NCI-H2196 treated with DMSO at 0.1 percent for 48 hours (cell line): Measurements from ENCODE around the gene TMEM168.
A peak's percentile ranks its signal among the peaks of the same experiment; 100 is the strongest.
"Not testable (repeated sequence)": the region's sequence is repeated elsewhere in the genome, so short reads cannot be mapped to it uniquely, and the experiment has no call there.

Source experiments
- DNase-seq: peaks from one replicate; lab custom pipeline; 2025; ENCODE audit not compliant: unreplicated experiment; lab: John Stamatoyannopoulos, UW

The TMEM168 gene, protein sequence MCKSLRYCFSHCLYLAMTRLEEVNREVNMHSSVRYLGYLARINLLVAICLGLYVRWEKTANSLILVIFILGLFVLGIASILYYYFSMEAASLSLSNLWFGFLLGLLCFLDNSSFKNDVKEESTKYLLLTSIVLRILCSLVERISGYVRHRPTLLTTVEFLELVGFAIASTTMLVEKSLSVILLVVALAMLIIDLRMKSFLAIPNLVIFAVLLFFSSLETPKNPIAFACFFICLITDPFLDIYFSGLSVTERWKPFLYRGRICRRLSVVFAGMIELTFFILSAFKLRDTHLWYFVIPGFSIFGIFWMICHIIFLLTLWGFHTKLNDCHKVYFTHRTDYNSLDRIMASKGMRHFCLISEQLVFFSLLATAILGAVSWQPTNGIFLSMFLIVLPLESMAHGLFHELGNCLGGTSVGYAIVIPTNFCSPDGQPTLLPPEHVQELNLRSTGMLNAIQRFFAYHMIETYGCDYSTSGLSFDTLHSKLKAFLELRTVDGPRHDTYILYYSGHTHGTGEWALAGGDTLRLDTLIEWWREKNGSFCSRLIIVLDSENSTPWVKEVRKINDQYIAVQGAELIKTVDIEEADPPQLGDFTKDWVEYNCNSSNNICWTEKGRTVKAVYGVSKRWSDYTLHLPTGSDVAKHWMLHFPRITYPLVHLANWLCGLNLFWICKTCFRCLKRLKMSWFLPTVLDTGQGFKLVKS

GRCh38 chr7:112789817-112790585 lies at the start of gene TMEM168:
Gene TMEM168 (minus strand): TSS chr7:112790393. CDS start chr7:112784825, 5,568 bp downstream.
- peak; percentile 37 for DNase-seq

- DNase-seq: not testable (repeated sequence)
Measured at GRCh38 chr7:112835928-112836327, 45.7 kb upstream of the TMEM168 start.

- DNase-seq: no peak
Measured at GRCh38 chr7:112833082-112833481, 42.9 kb upstream of the TMEM168 start.

DNA sequence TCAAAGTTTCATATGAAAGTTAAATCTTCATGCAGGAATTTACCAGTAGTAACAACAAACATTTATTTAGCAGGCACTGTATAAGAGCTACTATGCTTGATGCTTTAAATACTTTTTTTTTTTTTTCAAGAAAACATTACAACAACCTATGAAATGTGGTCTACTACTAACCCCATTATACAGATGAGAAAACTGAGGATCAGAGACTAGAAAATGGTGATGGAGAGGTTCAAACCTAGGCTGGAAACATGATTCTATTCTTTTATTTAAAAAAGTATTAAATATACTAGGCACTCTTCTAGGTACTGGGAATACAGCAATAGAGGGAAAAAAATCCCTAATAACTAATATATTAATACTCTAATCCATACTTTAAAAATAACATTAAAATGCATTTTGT lies 40.6 kb upstream of the TMEM168 start:
- no peak for DNase-seq

DNA sequence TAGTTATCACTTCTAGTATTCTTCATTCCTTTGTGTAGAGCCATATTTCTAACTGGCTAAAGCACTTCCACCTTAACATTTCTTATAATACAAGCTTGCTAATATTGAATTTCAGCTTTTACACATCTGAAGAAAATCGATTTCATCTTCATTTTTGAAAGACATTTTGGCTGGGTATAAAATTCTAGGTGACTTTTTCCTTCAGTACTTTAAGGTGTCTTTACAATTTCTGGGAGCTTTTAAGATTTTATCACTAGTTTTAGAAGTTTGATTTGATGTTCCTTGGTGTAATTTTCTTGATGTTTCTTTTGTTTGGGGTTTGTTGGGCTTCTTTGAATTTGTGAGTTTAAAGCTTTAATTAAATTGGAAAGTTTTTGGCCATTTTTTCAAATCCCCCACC lies 38.5 kb upstream of the TMEM168 start:
- no peak for DNase-seq

- no peak for DNase-seq
Measured at GRCh38 chr7:112821345-112821744, 31.2 kb upstream of the TMEM168 start.

- DNase-seq: no peak
Measured at GRCh38 chr7:112819536-112819935, 29.3 kb upstream of the TMEM168 start.

DNA sequence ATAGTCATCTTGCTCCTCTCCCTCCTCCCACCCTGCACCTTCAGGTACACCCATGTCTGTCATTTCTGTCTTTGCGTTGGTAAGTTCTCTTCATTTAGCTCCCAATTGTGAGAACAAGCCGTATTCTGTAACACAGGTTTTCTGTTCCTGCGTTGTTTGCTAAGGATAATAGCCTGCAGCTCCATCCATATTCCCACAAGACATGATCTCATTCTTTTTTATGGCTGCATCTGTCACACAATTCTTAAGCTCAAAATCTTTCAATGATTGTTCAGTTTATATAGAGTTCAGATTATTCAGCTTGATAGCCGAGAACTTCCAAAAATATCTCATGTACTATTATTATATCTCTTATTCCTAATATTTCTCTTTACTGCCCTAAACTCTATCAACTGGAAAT lies 16.0 kb upstream of the TMEM168 start:
- DNase-seq: no peak

DNA sequence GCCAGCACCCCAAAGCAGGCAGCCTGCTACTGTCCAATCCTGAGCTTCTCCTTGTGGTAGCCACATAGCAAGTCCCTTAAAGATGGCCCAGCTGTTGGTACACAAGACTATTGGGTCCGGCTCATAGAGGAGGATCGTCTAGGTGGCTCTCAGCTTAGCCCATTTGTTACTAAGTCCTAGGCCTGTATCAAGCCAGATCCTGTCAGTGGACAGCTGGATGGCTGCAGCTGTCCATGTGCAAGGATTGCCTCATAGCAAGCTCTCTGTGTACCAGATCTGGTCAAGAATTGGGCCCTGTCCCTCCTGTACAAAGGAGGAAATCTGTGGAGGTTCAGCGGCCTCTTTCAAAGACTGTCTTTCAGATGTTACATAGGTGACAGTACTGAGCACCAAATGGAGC lies 12.2 kb upstream of the TMEM168 start:
- DNase-seq: no peak

- DNase-seq: no peak
Measured at GRCh38 chr7:112800486-112800885, 10.3 kb upstream of the TMEM168 start.

DNA sequence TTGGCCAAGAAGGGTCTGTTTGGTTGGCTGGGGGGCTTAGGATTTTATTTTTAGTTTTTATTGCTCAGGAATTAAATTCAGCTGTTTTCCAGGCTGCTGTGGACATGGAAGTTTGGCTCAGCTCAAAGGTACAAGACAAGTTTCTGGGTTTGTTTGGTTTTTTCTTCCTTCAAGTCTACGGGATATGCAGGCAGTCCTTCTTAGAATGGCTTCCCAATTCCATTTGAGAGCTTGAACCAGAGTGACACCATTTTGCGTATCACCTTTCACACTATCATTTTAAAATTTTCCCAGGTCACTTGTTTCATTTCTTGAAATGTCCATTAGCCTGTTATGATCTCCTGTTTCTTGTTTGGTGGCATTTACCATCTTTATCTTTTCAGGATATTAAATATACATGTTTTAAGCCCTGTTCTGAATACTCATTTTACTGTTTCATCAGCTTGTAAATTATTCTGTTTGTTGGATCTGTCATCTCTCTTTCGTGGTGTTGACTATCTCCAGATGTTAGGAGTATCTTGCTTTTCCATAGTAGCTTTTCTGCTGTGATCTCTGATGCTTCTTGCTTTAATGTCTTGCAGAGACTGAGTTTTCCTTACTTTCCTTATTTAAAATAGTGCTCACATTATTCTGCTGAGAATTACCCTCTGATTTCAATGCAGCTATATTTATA lies 9.4 kb upstream of the TMEM168 start:
- no peak for DNase-seq

DNA sequence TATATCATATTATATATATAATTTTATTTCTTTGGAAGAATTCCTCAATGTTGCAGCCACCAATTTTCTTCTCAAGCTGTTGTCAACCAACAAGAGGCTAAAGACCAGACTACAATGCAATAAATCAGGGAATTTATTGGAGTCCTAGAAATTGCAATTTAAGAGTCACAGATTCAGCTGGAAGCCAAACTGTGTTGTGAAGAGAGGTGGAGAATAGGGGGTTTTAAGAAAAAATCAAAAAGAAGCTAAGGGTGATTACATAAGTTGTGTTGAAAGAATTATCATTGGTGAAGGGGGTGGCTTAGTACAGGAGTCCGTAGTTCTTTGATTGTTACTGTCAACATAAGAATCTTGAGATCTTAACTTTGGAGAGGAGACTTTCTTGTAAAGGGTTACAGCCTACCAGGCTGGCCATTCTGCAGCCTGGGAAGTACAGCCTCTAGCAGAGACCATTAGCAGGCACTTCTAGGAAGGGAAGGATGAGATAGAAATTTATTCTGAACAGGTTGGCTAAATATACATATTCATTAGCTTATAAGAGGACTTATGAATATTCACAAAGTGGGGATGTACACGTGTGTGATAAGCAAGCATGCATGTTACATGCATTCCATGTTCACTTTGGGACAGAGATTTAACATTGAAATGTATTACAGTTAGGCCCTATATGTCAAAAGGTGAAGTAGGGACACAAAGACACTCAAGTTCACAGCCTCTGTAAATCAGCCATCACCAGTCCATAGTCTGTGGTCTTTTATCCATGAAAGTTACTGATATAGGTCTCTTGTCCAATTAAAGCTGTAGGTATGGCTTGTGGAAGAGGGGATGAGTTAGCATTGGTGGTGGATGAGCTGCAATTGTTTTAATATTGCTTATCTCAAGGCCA lies 8.3 kb upstream of the TMEM168 start:
- DNase-seq: no peak

- DNase-seq: not testable (repeated sequence)
Measured at GRCh38 chr7:112796552-112796951, 6.4 kb upstream of the TMEM168 start.

- no peak for DNase-seq
Measured at GRCh38 chr7:112792441-112792840, 2.2 kb upstream of the TMEM168 start.

- DNase-seq: no peak
Measured at GRCh38 chr7:112791465-112792168, 1.4 kb upstream of the TMEM168 start.

DNA sequence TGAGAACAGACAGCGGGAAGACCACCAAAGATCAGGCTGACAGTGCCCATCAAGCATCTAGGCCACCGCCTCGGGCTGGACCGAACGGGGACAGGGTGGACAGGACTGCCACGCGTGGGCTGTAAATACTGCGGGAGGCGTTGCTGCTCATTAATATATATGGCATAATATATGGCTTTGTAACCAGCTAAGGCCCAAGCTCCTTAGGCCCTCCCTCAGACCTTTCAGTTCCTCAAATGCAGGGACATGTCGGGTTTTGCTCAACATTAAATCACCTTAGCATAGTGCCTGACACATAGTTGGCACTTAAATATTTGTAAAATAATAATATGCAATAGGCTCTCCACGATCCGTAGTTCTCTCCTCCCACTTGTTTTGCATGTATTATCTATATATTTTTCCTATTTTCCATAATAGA lies 402 bp upstream of the TMEM168 start:
- no peak for DNase-seq

- no peak for DNase-seq
Measured at GRCh38 chr7:112789453-112789816, 758 bp downstream of the TMEM168 start.

GRCh38 chr7:112788778-112789343 lies 1.3 kb downstream of the TMEM168 start:
- no peak for DNase-seq

DNA sequence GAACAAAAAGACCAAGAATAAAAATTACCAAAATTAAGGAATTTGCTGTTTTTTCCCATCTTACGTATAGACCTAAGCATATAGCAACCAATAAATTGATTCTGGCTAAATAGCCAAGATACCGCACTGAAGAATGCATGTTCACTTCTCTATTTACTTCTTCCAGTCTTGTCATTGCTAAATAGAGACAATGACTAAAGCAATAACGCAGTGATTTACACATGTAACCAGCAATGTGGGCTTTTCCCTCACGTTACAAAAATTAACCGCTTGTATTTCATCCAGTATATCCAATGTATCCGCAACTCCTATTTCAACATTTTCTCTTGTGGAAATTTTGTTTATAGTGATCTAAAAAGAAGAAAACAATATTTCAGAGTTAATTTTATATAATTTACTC lies 5.6 kb downstream of the TMEM168 start:
- DNase-seq: no peak
